Astrocyte (in vitro differentiated cells and primary cell): Measurements from ENCODE around the gene COL9A1. TPM values are rescaled to one million over a fixed set of nuclear protein-coding genes. Genes with fewer than 3 reads are reported as not detected.

Source experiments
- DNase-seq: peaks from one replicate; pipeline ENCODE4 v3.0.0-alpha.2; 2010; ENCODE audit warnings: low read depth
- FAIRE-seq: peaks from 2 replicates; lab custom pipeline; 2011; peaks lifted over from hg19 to GRCh38; lab: Jason Lieb, UNC
- H2AFZ ChIP-seq: 2 replicates; pipeline ENCODE4 v1.6.0; 2012; ENCODE audit warnings: low read depth, low read length, inconsistent platforms
- H3K27ac ChIP-seq: 2 replicates; pipeline ENCODE4 v1.5.1; 2011; ENCODE audit warnings: low read depth, low read length, inconsistent platforms
- H3K27me3 ChIP-seq: 2 replicates; pipeline ENCODE4 v1.6.0; 2011; ENCODE audit warnings: low read length, inconsistent platforms; ENCODE audit not compliant: insufficient read depth
- H3K36me3 ChIP-seq: 2 replicates; pipeline ENCODE4 v1.5.1; 2011; ENCODE audit warnings: low read length, inconsistent platforms; ENCODE audit not compliant: insufficient read depth
- H3K4me1 ChIP-seq: 2 replicates; pipeline ENCODE4 v1.5.1; 2011; ENCODE audit warnings: low read length, inconsistent platforms; ENCODE audit not compliant: insufficient read depth
- H3K4me2 ChIP-seq: 2 replicates; pipeline ENCODE4 v1.6.0; 2012; ENCODE audit warnings: low read length, inconsistent platforms
- H3K4me3 ChIP-seq: 2 replicates; pipeline ENCODE4 v1.5.1; 2011; ENCODE audit warnings: low read depth, mild to moderate bottlenecking, low read length, inconsistent platforms; ENCODE audit not compliant: insufficient read depth
- H3K79me2 ChIP-seq: 2 replicates; pipeline ENCODE4 v1.6.0; 2012; ENCODE audit warnings: mild to moderate bottlenecking, low read length, inconsistent platforms; ENCODE audit not compliant: insufficient read depth
- H3K9ac ChIP-seq: 2 replicates; pipeline ENCODE4 v1.6.0; 2012; ENCODE audit warnings: mild to moderate bottlenecking, low read length, inconsistent platforms
- H3K9me3 ChIP-seq: 2 replicates; pipeline ENCODE4 v1.5.1; 2012; ENCODE audit warnings: low read depth, mild to moderate bottlenecking, low read length, inconsistent platforms; ENCODE audit not compliant: insufficient read depth
- H4K20me1 ChIP-seq: 2 replicates; pipeline ENCODE4 v1.6.0; 2012; ENCODE audit warnings: low read length, inconsistent platforms; ENCODE audit not compliant: insufficient read depth
- H3K27ac Mint-ChIP-seq: one replicate; pipeline ENCODE4 v1.8.0; 2021; ENCODE audit warnings: mild to moderate bottlenecking, mixed read lengths; ENCODE audit not compliant: unreplicated experiment
- H3K27me3 Mint-ChIP-seq: one replicate; pipeline ENCODE4 v1.8.0; 2021; ENCODE audit warnings: low read depth, mixed read lengths; ENCODE audit not compliant: unreplicated experiment
- H3K36me3 Mint-ChIP-seq: one replicate; pipeline ENCODE4 v1.8.0; 2021; ENCODE audit warnings: low read depth, mixed read lengths; ENCODE audit not compliant: unreplicated experiment
- H3K4me1 Mint-ChIP-seq: one replicate; pipeline ENCODE4 v1.8.0; 2021; ENCODE audit warnings: low read depth, mixed read lengths; ENCODE audit not compliant: unreplicated experiment
- H3K4me3 Mint-ChIP-seq: one replicate; pipeline ENCODE4 v1.8.0; 2021; ENCODE audit warnings: mild to moderate bottlenecking, moderate library complexity, mixed read lengths; ENCODE audit not compliant: unreplicated experiment
- H3K9me3 Mint-ChIP-seq: one replicate; pipeline ENCODE4 v1.8.0; 2021; ENCODE audit warnings: mild to moderate bottlenecking, mixed read lengths; ENCODE audit not compliant: unreplicated experiment
- EZH2 ChIP-seq: IDR thresholded peaks from 2 replicates; pipeline ENCODE4 v1.6.1; 2012; ENCODE audit warnings: mild to moderate bottlenecking, low read length, inconsistent platforms; ENCODE audit not compliant: insufficient read depth
- total RNA-seq: library from RNA; stranded (reverse); gene quantifications from 2 replicates; pipeline ENCODE4 v1.2.1, GENCODE V29; 2021
- TF ChIP-seq, protein P1 (sequence below): IDR thresholded peaks from 2 replicates; pipeline ENCODE4 v1.5.1; 2011; ENCODE audit warnings: low read depth, mild to moderate bottlenecking, inconsistent platforms, low read length, moderate library complexity; ENCODE audit not compliant: insufficient read depth

Gene COL9A1
- total RNA-seq, 1 donor from 2014 or later: 0.11 TPM

DNA sequence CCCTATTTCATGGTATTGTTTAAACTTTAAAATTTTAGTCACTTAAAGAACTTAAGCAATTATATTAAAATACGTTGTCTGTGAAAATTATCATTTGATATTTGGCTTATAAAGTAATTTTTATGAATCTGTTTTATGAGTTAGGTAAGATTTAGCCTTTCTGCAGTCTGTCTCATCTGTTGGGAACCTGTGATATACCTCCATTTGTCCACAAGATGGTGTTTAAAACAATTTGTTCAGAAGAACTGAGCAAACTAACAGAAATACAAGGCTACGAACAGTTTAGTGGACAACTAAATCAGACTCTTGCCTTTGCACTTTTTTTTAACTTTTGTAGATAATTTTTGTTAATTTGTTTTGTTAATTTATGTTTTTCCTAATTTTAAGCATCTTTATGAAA is 92.4 kb downstream of the COL9A1 start:
- Mint-ChIP-seq H3K4me3 (no peak overlapping the region), H3K9me3 (no peaks in the 10 kb centered on the region), H3K36me3 (no peaks in the 10 kb centered on the region), H3K27me3 (no peaks in the 10 kb centered on the region), H3K4me1 (no peaks in the 10 kb centered on the region), H3K27ac (no peak overlapping the region)
- no peak overlapping the region for H3K4me2 ChIP-seq
- TF ChIP-seq, protein P1, sequence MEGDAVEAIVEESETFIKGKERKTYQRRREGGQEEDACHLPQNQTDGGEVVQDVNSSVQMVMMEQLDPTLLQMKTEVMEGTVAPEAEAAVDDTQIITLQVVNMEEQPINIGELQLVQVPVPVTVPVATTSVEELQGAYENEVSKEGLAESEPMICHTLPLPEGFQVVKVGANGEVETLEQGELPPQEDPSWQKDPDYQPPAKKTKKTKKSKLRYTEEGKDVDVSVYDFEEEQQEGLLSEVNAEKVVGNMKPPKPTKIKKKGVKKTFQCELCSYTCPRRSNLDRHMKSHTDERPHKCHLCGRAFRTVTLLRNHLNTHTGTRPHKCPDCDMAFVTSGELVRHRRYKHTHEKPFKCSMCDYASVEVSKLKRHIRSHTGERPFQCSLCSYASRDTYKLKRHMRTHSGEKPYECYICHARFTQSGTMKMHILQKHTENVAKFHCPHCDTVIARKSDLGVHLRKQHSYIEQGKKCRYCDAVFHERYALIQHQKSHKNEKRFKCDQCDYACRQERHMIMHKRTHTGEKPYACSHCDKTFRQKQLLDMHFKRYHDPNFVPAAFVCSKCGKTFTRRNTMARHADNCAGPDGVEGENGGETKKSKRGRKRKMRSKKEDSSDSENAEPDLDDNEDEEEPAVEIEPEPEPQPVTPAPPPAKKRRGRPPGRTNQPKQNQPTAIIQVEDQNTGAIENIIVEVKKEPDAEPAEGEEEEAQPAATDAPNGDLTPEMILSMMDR: peak; percentile 24
- no peak for TF ChIP-seq EZH2
- FAIRE-seq: no peak
- H3K4me1 ChIP-seq: no peaks in the 10 kb centered on the region
- no peaks in the 10 kb centered on the region for H3K79me2 ChIP-seq
- H3K4me3 ChIP-seq: no peak overlapping the region
- H2AFZ ChIP-seq: no peak overlapping the region
- no peak overlapping the region for H3K27ac ChIP-seq
- H3K9ac ChIP-seq: no peak overlapping the region
- no peaks in the 10 kb centered on the region for H3K36me3 ChIP-seq
- H4K20me1 ChIP-seq: no peaks in the 10 kb centered on the region
- no peak for DNase-seq
- H3K27me3 ChIP-seq: no peaks in the 10 kb centered on the region
- H3K9me3 ChIP-seq: no peaks in the 10 kb centered on the region

DNA sequence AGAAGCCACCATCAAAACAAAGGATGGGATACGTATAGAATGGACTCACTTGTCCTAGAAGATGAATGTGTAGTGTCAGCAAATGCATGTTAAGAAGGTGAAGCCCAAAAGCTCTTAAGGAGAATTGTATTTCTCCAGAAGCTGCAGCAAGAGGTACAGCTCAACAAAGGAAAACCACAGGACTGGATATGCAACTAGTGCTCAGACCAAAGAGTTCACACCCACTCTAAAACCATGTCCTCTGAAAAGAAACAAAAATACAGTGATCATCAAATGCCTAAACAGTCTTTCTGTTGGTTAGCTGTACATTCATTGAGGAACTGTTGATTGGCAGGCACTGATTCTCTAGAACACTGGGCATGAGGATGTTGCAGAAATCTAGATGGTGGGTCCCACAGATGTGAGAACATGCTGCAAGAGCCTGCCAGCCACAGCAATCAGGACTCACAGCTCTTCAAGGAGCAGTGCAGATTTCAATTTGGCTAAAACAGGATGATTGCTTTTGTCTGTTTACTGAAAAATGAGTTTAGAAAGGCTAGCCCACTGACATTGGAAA is 94.6 kb downstream of the COL9A1 start:
- Histone ChIP-seq H3K27ac (no peak overlapping the region), H4K20me1 (no peaks in the 10 kb centered on the region), H3K4me1 (no peaks in the 10 kb centered on the region), H3K9ac (no peak overlapping the region), H3K36me3 (no peaks in the 10 kb centered on the region), H3K9me3 (no peaks in the 10 kb centered on the region), H2AFZ (no peak overlapping the region), H3K4me2 (no peak overlapping the region), H3K27me3 (no peaks in the 10 kb centered on the region), H3K4me3 (no peak overlapping the region), H3K79me2 (no peaks in the 10 kb centered on the region)
- DNase-seq (no peak), FAIRE-seq (no peak)
- H3K27me3 Mint-ChIP-seq: no peaks in the 10 kb centered on the region
- no peaks in the 10 kb centered on the region for H3K4me1 Mint-ChIP-seq
- no peaks in the 10 kb centered on the region for H3K9me3 Mint-ChIP-seq
- no peaks in the 10 kb centered on the region for H3K36me3 Mint-ChIP-seq
- H3K27ac Mint-ChIP-seq: no peak overlapping the region
- H3K4me3 Mint-ChIP-seq: no peak overlapping the region
- TF ChIP-seq, protein P1: no peak
- no peak for TF ChIP-seq EZH2

DNA sequence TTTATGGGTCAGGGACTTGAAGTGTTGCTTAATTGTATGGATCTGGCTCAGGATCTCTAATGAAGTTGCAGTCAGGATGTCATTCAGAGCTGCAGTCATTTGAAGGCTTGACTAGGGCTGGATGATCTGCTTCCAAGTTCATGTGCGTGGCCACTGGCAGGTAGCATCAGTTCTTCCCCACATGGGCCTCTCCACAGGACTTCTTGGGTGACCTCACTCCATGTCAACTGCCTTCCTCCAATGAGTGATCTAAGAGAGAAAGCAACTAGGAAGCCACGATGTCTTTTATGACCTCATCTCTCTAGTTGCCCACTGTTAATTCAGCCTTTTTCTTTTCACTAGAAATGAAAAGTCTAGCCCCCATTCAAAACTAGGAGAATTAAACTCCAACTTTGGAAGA is 104.1 kb downstream of the COL9A1 start:
- TF ChIP-seq, protein P1: no peak
- Histone ChIP-seq H4K20me1 (no peaks in the 10 kb centered on the region), H3K36me3 (no peaks in the 10 kb centered on the region), H3K79me2 (no peaks in the 10 kb centered on the region), H2AFZ (no peak overlapping the region), H3K4me2 (no peak overlapping the region), H3K27ac (no peak overlapping the region), H3K4me1 (no peaks in the 10 kb centered on the region), H3K27me3 (no peaks in the 10 kb centered on the region), H3K4me3 (no peak overlapping the region), H3K9me3 (no peaks in the 10 kb centered on the region), H3K9ac (no peak overlapping the region)
- H3K27me3 Mint-ChIP-seq: peaks cover 2% of the 10 kb centered on the region
- FAIRE-seq (no peak), DNase-seq (no peak)
- no peaks in the 10 kb centered on the region for H3K36me3 Mint-ChIP-seq
- H3K4me3 Mint-ChIP-seq: no peak overlapping the region
- no peaks in the 10 kb centered on the region for H3K4me1 Mint-ChIP-seq
- no peaks in the 10 kb centered on the region for H3K9me3 Mint-ChIP-seq
- no peak overlapping the region for H3K27ac Mint-ChIP-seq
